GM19025 (cell line): ENCODE results near the gene SEC14L1.
"Not testable (repeated sequence)": the region's sequence is repeated elsewhere in the genome, so short reads cannot be mapped to it uniquely, and the experiment has no call there.

Experiments used
- ATAC-seq: cut with Tn5 transposase; IDR thresholded peaks from one replicate; pipeline ENCODE4 v1.9.1; 2021; ENCODE audit warnings: mild to moderate bottlenecking, low read depth, moderate library complexity; ENCODE audit not compliant: unreplicated experiment

Gene SEC14L1

GRCh38 chr17:77230436-77230830, 89.7 kb downstream of the SEC14L1 start:
- no peak for ATAC-seq

- ATAC-seq, result no peak
Measured at GRCh38 chr17:77231076-77231871, 90.5 kb downstream of the SEC14L1 start.

GRCh38 chr17:77233127-77233526, 92.4 kb downstream of the SEC14L1 start:
- ATAC-seq, result no peak

GRCh38 chr17:77233635-77234334, 93.0 kb downstream of the SEC14L1 start:
- no peak for ATAC-seq

GRCh38 chr17:77234695-77235094, 93.9 kb downstream of the SEC14L1 start:
- ATAC-seq, result no peak

GRCh38 chr17:77235370-77235941, 94.7 kb downstream of the SEC14L1 start:
- ATAC-seq, result no peak

- ATAC-seq, result no peak
Measured at GRCh38 chr17:77237232-77238008, 96.7 kb downstream of the SEC14L1 start.

- ATAC-seq, result no peak
Measured at GRCh38 chr17:77240976-77241375, 100.2 kb downstream of the SEC14L1 start.

- ATAC-seq, result no peak
Measured at GRCh38 chr17:77242118-77242851, 101.5 kb downstream of the SEC14L1 start.

- ATAC-seq, result no peak
Measured at GRCh38 chr17:77245162-77245926, 104.6 kb downstream of the SEC14L1 start.

- ATAC-seq, result no peak
Measured at GRCh38 chr17:77246110-77247047, 105.6 kb downstream of the SEC14L1 start.

- ATAC-seq, result no peak
Measured at GRCh38 chr17:77247048-77247541, 106.3 kb downstream of the SEC14L1 start.

GRCh38 chr17:77247609-77248008, 106.8 kb downstream of the SEC14L1 start:
- ATAC-seq, result no peak

GRCh38 chr17:77248216-77249114, 107.7 kb downstream of the SEC14L1 start:
- ATAC-seq, result no peak

GRCh38 chr17:77251622-77252183, 110.9 kb downstream of the SEC14L1 start:
- ATAC-seq, result no peak

- not testable (repeated sequence) for ATAC-seq
Measured at GRCh38 chr17:77252306-77252705, 111.5 kb downstream of the SEC14L1 start.

- ATAC-seq, result no peak
Measured at GRCh38 chr17:77253611-77254051, 112.9 kb downstream of the SEC14L1 start.
